Suppressor macrophage treated with lipopolysaccharide for 4 hours (primary cell): ENCODE data around the gene STX16.
A peak's percentile ranks its signal among the peaks of the same experiment; 100 is the strongest.
"Not testable (repeated sequence)": the region's sequence is repeated elsewhere in the genome, so short reads cannot be mapped to it uniquely, and the experiment has no call there.

Experiments
- DNase-seq: peaks from one replicate; pipeline ENCODE4 v3.0.0-alpha.2; 2020

The STX16 gene

GRCh38 chr20:58712806-58713731 is 62.0 kb downstream of the STX16 start:
- no peak for DNase-seq

- DNase-seq, result no peak
These were observed 62.8 kb downstream of the STX16 start for GRCh38 chr20:58713801-58714339.

GRCh38 chr20:58714340-58714922 is 63.3 kb downstream of the STX16 start:
- no peak for DNase-seq

- DNase-seq, result no peak
These were observed 63.9 kb downstream of the STX16 start for GRCh38 chr20:58714923-58715351.

- no peak for DNase-seq
These were observed 64.3 kb downstream of the STX16 start for GRCh38 chr20:58715391-58715800.

GRCh38 chr20:58715801-58716475 is 64.9 kb downstream of the STX16 start:
- no peak for DNase-seq

GRCh38 chr20:58716476-58717277 is 65.6 kb downstream of the STX16 start:
- DNase-seq, result no peak

GRCh38 chr20:58717278-58718091 is 66.4 kb downstream of the STX16 start:
- DNase-seq, result no peak

- no peak for DNase-seq
These were observed 67.1 kb downstream of the STX16 start for GRCh38 chr20:58718121-58718563.

GRCh38 chr20:58718729-58719128 is 67.6 kb downstream of the STX16 start:
- DNase-seq, result no peak

GRCh38 chr20:58719258-58719657 is 68.2 kb downstream of the STX16 start:
- no peak for DNase-seq

- DNase-seq, result no peak
These were observed 68.9 kb downstream of the STX16 start for GRCh38 chr20:58719971-58720371.

GRCh38 chr20:58720890-58721289 is 69.8 kb downstream of the STX16 start:
- DNase-seq, result no peak

GRCh38 chr20:58721951-58722778 is 71.1 kb downstream of the STX16 start:
- DNase-seq, result peak; percentile 23

- DNase-seq, result no peak
These were observed 72.0 kb downstream of the STX16 start for GRCh38 chr20:58722877-58723627.

- DNase-seq, result no peak
These were observed 72.5 kb downstream of the STX16 start for GRCh38 chr20:58723628-58723984.

- not testable (repeated sequence) for DNase-seq
These were observed 75.1 kb downstream of the STX16 start for GRCh38 chr20:58726156-58726555.
